GM21576 (cell line): ENCODE data around the gene RNF11.
"Not testable (repeated sequence)": the region's sequence is repeated elsewhere in the genome, so short reads cannot be mapped to it uniquely, and the experiment has no call there.

ENCODE experiments used
- ATAC-seq: cut with Tn5 transposase; IDR thresholded peaks from one replicate; pipeline ENCODE4 v1.9.1; 2021; ENCODE audit warnings: mild to moderate bottlenecking, moderate library complexity; ENCODE audit not compliant: unreplicated experiment

RNF11 gene

GRCh38 chr1:51227231-51227960 lies 8.7 kb upstream of the RNF11 start:
- not testable (repeated sequence) for ATAC-seq

- ATAC-seq: not testable (repeated sequence)
Measured at GRCh38 chr1:51228471-51228870, 7.6 kb upstream of the RNF11 start.

DNA sequence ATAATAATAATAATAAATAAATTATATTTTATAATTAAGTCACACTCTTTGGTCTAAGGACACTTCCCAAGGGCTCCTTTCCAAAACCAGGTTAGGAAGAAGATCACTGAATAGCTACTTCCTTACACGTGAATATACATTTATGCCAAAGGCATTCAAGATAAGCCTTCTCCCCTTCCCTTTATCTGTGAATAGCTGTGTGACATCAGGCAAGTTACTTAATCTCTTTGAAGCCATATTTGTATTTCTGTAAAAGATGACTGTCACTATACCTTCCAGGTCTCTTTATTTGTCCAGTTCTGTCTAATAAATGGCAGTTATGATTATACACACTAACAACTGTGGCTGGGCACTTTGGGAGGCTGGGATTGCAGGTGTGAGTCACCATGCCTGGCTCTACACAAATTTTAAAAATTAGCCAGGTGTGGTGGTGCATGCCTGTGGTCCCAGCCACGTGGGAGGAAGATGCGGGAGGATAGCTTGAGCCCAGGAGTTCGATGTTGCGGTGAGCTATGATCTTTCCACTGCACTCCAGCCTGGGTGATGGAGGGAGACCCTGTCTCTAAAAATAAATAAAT lies 5.5 kb upstream of the RNF11 start:
- ATAC-seq: no peak

GRCh38 chr1:51231120-51231519 lies 5.0 kb upstream of the RNF11 start:
- ATAC-seq: no peak

DNA sequence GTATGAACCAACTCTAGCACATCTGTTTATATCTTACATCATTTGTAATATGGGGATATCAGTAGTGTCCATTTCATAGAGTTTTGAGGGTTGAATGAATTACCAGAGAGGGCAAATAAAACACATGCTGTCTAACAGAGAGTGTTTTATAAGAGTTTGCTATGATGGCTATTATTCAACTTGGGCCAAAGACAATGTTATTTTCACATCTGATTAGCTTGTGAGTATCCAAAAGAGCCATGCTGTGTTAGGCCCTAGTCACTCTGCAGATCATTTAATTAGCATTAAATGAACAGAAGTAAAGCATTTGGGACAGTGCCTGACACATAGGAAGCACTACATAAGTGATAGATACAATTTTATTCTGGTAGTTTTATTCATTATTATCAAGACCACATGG lies 4.2 kb upstream of the RNF11 start:
- no peak for ATAC-seq

DNA sequence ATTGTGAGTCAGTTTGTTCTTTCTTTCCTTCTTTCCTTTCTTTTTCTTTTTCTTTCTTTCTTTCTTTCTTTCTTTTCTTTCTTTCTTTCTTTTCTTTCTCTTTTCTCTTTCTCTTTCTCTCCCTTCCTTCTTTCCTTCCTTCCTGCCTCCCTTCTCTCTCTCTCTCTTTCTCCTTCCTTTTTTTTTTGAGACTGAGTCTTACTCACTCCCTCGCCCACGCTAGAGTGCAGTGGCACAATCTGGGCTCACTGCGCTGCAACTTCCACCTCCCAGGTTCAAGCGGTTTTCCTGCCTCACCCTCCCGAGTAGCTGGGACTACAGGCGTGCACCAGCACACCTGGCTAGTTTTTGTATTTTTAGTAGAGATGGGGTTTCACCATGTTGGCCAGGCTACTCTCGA lies 1.8 kb upstream of the RNF11 start:
- not testable (repeated sequence) for ATAC-seq

DNA sequence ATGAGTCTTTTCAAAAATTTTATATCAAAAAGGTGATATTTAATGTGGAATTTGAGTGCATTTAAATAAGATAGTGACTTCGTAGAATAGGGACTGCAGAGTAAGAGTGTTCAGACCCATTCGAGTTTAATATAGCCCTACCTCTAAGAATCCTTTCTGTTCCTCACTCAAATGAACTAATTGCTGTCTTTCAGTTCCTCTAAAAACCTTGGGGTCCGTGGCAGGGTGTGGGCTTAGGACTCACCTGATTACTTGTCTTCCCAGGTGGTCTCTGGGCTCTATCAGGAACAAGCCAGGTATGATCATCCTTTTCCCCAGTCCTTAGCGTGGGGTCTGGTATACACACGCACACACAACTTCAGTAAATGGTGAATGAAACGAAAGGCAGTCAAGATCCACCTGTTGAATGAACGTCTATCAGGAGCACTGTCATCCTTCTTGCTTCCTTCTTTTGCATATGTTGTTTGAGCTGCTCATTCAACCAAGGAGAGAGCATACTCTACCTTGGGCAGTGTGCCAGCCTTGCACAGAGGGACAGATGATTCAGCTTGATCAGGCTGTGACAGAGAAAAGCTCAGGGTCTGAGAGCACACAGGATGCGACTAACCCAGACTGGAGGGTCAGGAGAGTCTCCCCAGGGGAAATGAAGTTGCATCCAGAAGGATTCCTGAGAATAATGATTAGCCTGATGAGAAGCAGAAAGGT lies 1.2 kb upstream of the RNF11 start:
- ATAC-seq: peak; percentile 56

DNA sequence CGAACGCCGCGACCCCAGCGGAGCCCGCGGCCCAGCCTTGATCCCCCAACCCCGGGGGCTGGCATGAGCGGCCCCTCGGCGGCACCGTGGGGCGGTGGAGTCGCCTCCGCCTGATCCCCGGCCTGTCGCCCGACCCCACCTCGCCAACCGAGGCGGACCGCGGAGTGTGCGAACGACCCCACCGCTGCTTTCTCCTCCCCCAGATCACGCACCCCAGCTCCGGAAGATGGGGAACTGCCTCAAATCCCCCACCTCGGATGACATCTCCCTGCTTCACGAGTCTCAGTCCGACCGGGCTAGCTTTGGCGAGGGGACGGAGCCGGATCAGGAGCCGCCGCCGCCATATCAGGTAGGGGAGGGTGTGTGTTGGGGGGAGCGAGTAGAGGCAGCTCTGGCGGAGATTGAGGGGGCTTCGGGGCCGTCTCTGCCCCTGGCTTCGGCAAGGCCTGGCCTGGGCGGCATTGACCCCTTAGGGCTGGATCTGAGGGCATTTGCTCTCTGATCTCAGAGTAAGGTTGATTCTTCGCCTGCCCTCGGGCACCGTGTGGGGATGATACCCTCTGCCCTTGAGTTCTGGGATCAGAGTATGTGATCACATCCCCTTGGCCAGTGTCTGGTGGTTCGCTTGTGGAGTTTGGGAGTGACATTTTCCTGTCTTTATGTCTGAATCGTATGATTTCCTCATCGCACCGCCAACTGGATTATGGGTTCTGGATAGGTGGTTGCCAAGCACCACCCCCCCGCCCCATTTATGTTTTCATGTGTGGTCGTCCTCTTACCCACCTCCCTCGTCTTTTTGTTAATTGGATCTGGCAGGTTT lies 668 bp downstream of the RNF11 start:
- ATAC-seq: peak; percentile 19

DNA sequence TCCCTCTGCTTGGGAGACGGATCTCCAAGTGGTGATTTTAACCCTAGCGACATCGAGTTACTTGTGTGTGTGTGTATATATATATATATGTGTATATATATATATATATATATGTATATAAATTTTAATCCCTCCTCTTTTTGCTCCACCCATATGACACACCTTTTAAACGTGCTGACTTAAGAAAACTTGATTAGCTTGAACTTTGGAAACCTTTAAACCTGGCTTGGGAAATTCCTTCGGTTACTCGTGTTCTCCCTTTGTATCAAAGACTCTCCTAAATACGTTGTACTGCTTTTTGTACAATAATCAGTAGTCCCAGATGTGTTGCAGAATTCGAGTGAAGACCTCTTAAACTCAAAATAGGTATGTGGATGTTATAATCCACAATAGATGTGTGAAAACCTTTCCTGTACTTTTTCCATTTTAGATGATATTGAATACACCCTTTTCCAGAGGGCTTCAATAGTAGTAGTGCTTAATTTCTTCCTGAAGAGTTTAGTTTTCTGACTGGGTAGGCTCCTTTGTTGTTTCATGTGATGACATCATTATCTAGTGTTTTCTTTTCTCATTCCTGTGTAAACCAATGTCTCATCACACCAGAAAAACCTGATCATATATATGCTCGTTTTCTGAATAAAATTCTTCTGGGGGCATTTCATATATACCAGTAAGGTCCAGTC lies 1.4 kb downstream of the RNF11 start:
- ATAC-seq: no peak

GRCh38 chr1:51238034-51238403 lies 1.9 kb downstream of the RNF11 start:
- no peak for ATAC-seq

DNA sequence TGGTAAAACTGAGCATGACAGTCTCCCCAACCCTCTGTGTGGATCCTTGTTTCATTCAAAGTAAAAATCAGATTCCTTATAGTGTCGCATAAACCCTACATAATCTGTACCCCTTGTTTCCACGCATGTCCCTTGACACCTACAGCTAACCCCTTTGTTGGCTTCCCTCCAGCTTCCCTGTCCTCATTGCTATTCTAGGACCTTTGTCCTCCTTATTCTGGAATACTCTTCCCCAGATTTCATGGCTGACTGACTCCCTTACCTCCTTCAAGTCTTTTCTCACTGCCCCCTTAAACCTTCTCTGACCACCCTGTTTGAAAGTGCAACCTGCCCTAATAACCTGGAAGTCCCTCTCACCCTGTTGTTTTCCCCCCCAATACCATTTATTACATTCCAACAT lies 4.0 kb downstream of the RNF11 start:
- no peak for ATAC-seq

- no peak for ATAC-seq
Measured at GRCh38 chr1:51241119-51241518, 5.0 kb downstream of the RNF11 start.

DNA sequence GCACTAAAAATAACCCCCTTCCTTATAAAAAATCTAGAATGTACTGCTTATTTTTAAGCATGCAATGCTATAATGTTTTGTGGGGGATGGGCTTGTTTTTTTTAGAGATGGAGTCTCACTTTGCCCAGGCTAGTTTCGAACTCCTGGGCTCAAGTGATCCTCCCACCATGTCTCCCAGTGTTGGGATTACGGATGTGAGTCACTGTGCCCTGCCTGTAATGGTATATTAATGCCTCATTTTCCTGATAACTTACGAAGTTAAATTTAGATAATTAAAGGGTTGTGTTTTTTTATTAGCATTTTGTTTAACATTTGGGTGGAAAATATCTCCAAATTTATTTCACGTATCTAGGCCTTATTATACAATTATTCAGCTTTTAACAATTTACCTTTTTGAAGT lies 6.5 kb downstream of the RNF11 start:
- no peak for ATAC-seq

DNA sequence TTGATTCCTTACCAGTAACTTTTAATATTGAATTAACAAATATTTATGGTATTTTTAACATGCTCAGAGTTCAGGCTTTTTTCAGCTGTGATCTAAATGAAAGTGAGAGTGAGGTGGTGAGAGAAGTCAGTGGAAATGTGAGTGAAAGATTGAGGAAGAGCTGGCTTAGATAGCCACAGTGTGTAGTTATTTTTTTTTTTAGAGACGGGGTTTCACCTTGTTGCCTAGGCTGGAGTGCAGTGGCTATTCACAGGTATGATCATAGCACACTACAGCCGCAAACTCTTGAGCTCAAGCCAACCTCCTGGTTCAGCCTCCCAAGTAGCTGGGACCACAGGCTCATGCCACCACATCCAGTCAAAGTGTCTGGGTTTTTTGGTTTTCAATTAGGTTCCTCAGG lies 10.9 kb downstream of the RNF11 start:
- ATAC-seq: peak; percentile 89

DNA sequence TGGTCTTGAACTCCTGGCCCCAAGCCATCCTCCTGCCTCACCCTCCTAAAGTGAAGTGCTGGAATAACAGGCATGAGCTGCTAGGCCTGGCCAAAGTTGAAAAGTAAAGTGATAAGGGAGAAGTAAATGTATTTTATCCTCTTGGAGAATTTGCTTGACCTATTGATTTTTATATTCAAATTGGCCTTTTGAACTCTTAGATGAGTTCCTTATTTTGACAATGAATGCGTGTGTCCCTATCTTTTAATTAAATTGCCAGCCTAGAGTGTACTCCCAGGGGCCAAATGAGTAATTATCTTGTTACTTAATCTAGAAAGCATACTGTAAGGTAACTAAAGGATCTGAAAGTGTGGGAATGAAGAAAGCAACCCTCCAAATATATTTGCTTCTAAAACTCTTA lies 11.4 kb downstream of the RNF11 start:
- no peak for ATAC-seq

GRCh38 chr1:51249445-51249844 lies 13.4 kb downstream of the RNF11 start:
- ATAC-seq: no peak

- not testable (repeated sequence) for ATAC-seq
Measured at GRCh38 chr1:51250729-51251128, 14.7 kb downstream of the RNF11 start.

DNA sequence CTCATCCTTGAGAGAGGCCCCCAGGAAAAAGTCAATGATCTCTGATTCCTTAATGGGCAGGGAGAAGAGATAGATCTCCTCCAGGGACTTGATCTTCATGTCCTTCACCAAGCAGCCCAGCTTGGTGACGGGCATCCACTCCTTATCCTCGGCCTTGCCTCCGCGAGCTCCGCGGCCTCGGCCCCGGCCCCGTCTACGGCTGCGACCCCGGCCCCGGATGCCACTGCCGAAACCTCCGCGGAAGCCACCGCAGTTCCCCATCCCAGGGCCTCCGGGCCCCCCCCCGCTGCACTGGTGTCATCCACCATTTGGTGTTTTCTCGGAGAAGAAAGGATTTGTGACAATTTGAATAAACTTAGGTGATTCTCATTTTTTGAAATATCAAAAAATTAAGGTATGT lies 15.1 kb downstream of the RNF11 start:
- ATAC-seq: not testable (repeated sequence)

DNA sequence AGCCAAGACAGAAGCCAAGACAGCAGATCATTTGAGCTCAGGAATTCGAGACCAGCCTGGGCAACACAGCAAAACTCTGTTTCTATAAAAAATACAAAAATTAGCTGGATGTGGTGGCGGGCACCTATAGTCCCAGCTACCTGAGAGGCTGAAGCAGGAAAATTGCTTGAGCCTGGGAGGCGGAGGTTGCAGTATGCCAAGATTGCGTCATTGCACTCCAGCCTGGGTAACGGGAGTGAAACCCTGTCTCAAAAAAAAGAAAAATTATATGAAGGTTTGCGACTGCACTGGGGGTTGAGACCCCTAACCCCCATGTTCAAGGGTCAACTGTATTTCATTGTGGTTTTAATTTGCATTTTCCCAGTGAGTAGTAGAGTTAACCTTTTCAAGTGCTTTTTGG lies 16.3 kb downstream of the RNF11 start:
- ATAC-seq: no peak

DNA sequence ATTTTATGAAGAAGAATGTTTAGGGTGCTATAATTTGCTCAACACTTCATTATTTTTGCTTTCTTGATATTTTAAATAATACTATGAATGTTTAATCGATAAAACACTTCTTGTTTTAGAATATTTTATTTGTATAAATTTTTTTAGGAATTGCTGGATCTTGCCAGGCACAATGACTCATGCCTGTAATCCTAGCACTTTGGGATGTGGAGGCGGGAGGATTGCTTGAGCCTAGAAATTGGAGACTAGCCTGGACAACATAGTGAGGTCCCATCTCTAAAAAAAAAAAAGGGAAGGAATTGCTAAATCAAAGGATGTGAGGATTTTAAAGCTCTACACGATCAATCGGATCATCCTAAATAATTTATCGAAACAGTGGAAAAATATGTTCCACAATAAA lies 17.6 kb downstream of the RNF11 start:
- ATAC-seq: no peak

GRCh38 chr1:51255331-51255730 lies 19.3 kb downstream of the RNF11 start:
- ATAC-seq: no peak
